Stimulated activated CD4-positive, alpha-beta T cell treated with anti-CD3 and anti-CD28 coated beads, Interleukin-4, amount 100 ng/mL, for 1 hour (primary cell): ENCODE data around the gene RPL35.

ENCODE experiments used
- DNase-seq: peaks from one replicate; pipeline ENCODE4 v3.0.0-alpha.2; 2020

RPL35 gene

GRCh38 chr9:124861342-124862229 is at the start of gene RPL35, which contains the start of gene ARPC5L:
RPL35 (minus strand) TSS chr9:124861957; CDS start chr9:124861912, 45 bp downstream.
ARPC5L (plus strand) TSS chr9:124862130; CDS start chr9:124869291, 7,161 bp downstream.
- peak; percentile 97 for DNase-seq

- no peak for DNase-seq
Observed at GRCh38 chr9:124908098-124908497, 46.3 kb upstream of the RPL35 start.

- DNase-seq: no peak
Observed at GRCh38 chr9:124906966-124907365, 45.2 kb upstream of the RPL35 start.

GRCh38 chr9:124899845-124900244 is 38.1 kb upstream of the RPL35 start:
- no peak for DNase-seq

GRCh38 chr9:124897570-124898460 is 36.1 kb upstream of the RPL35 start:
- DNase-seq: no peak

- peak; percentile 19 for DNase-seq
Observed at GRCh38 chr9:124894741-124895170, 33.0 kb upstream of the RPL35 start.

- no peak for DNase-seq
Observed at GRCh38 chr9:124894035-124894740, 32.4 kb upstream of the RPL35 start.

GRCh38 chr9:124890179-124890578 is 28.4 kb upstream of the RPL35 start:
- no peak for DNase-seq

- no peak for DNase-seq
Observed at GRCh38 chr9:124889006-124889405, 27.2 kb upstream of the RPL35 start.

- DNase-seq: no peak
Observed at GRCh38 chr9:124887832-124888231, 26.1 kb upstream of the RPL35 start.

- DNase-seq: no peak
Observed at GRCh38 chr9:124886866-124887492, 25.2 kb upstream of the RPL35 start.

- DNase-seq: no peak
Observed at GRCh38 chr9:124886461-124886860, 24.7 kb upstream of the RPL35 start.

- DNase-seq: no peak
Observed at GRCh38 chr9:124885551-124885950, 23.8 kb upstream of the RPL35 start.

GRCh38 chr9:124884376-124884775 is 22.6 kb upstream of the RPL35 start:
- no peak for DNase-seq

GRCh38 chr9:124882231-124882630 is 20.5 kb upstream of the RPL35 start:
- no peak for DNase-seq

- DNase-seq: no peak
Observed at GRCh38 chr9:124881138-124881743, 19.5 kb upstream of the RPL35 start.

GRCh38 chr9:124880501-124880900 is 18.7 kb upstream of the RPL35 start:
- DNase-seq: no peak

GRCh38 chr9:124879226-124879625 is 17.5 kb upstream of the RPL35 start:
- DNase-seq: no peak

- DNase-seq: no peak
Observed at GRCh38 chr9:124878518-124878917, 16.8 kb upstream of the RPL35 start.

GRCh38 chr9:124878021-124878420 is 16.3 kb upstream of the RPL35 start:
- DNase-seq: no peak

- DNase-seq: no peak
Observed at GRCh38 chr9:124877021-124877782, 15.4 kb upstream of the RPL35 start.
